HG02588 (cell line): ENCODE measurements around the gene SKAP2.

Experiments
- ATAC-seq: cut with Tn5 transposase; IDR thresholded peaks from one replicate; pipeline ENCODE4 v1.9.1; 2021; ENCODE audit warnings: mild to moderate bottlenecking, moderate library complexity; ENCODE audit not compliant: unreplicated experiment

The SKAP2 gene

DNA sequence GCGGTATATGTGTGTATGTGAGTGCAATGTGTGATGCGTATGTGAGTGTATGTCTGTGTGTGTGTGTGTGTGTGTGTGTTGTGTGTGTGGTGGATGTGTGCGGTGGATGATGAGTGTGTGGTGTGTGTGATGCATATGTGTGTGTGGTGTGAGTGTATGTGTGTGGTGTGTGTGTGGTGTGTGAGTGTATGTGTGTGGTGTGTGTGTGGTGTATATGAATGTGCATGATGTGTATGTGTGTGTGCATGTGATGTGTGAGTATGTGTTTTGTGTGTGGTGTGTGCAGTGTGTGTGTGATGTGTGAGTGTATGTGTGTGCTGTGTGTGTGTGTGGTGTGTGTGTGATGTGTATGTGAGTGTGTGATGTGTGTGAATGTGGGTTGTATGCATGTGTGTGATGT is 222.0 kb downstream of the SKAP2 start:
- no peak for ATAC-seq

DNA sequence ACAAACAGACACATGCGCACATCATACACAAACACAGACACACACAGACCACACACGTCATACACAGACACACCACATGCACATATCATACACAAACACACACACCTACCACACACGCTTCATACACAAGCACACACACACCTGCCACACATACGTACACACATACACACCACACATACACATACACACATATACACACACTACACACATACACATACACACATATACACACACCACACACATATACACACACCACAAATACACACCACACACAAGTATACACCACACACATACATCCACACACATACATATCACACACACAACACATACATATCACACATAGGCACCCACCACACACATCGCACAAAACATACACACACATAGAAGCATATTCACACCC is 224.7 kb downstream of the SKAP2 start:
- ATAC-seq, result no peak

- ATAC-seq, result no peak
These were observed 225.3 kb downstream of the SKAP2 start for GRCh38 chr7:26639111-26639510.

GRCh38 chr7:26638140-26638539 is 226.2 kb downstream of the SKAP2 start:
- no peak for ATAC-seq

GRCh38 chr7:26637610-26638009 is 226.8 kb downstream of the SKAP2 start:
- ATAC-seq, result no peak

GRCh38 chr7:26636808-26637207 is 227.6 kb downstream of the SKAP2 start:
- no peak for ATAC-seq

GRCh38 chr7:26633557-26633956 is 230.8 kb downstream of the SKAP2 start:
- ATAC-seq, result no peak

DNA sequence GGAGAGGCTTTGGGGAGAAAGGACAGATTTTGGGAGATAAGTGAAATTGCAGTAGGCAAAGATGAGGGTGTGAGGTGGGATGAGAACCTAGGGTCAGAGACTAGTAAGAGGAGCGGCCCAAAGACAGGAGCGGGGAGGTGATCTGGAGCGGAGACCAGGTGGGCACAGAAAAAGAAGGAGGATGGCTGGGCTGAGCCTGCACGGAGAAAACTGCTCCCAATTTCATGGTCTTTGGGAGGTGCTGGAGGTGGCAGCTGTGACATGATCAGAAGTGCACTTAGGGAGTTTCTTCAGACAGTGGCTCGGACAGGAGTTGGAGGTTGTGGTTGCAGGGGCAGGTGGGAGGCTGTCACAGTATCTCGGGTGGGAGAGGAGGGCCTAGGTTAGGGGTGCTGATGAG is 232.8 kb downstream of the SKAP2 start:
- ATAC-seq, result no peak

DNA sequence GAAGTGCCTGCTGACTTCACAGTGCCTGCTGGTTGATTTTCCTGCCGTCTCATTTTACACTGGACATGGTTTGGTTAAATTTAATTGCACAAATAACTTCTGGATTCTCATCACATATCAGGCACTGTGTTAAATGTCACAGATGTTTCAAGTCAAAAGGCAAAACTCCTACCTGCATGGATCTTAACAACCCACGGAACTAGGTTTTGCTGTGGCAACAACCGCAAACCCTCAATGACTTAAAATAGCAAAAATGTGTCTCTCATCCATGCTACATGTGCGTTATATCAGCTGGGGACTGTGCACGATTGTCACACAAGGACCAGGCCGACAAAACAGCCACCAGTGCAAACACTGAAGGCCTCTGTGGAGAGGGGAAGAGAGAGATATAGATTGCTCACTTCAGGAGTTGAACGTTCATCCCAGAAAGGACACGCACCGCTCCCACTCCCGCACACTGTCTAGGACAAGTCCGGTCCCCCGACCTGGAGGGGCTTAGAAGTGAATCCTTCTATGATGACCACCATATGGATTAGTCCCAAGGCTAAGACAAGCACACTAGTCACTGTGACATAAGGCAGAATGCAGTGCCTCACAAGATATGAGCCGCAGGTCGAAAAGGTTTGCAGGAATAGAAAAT is 233.3 kb downstream of the SKAP2 start:
- no peak for ATAC-seq

- no peak for ATAC-seq
These were observed 234.0 kb downstream of the SKAP2 start for GRCh38 chr7:26630361-26630760.

DNA sequence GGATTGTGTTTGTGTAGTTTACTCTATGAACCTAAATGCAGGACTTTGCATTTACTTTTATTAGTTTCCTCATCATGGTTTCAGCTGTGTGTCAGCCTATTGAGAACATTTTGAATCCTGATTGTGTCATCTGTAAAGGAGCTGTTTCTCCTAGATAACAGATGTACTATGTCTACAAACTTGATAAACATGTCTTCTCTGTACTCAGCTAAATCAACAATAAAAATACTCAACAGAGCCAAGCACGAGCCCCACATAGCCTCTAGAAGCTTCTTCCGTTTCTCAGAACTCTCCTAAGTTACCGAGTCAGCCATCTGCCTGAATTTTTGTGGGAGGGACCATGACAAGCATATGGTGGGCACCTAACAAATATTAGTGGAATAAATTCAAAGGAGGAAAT is 234.7 kb downstream of the SKAP2 start:
- ATAC-seq, result no peak

GRCh38 chr7:26627891-26628341 is 236.5 kb downstream of the SKAP2 start:
- ATAC-seq, result no peak

DNA sequence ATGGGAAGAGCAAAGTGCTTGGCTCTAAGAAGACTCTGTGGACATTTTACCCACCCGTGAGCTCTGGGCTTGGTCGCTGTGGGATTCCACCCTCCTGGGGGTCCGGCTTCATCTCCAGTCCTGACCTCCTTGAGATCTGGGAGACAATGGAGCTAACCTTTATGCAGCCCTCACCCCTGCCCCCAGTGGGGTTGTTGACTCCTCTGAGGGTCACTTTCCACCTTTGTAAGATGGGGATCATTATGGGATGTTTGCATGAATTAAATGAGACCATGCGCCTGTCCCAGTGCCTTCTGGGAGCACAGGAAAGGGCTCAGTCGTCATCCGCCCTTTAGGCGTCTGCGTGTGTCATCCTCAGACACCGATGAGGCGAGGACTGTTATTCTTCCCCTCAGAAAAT is 237.2 kb downstream of the SKAP2 start:
- ATAC-seq, result no peak

DNA sequence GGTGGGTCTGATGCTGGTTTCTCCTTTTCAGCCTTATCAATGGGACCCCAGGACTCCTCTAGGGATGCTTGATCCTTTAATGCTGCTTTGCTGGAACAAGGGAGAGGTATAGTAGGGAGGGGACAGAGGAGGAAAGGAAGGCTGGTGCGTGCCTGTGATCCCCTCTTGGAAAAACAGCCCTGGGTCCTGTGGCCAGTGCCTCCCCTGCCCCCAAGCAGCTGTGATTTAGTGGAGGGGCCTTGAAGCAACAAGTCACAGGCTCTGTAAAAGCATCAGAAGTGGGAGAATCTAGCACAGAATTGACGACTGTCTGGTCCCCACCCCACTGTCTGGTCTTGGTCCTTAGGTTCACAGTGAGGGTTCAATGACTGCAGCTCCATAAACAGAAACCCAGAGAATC is 237.7 kb downstream of the SKAP2 start:
- ATAC-seq, result no peak

DNA sequence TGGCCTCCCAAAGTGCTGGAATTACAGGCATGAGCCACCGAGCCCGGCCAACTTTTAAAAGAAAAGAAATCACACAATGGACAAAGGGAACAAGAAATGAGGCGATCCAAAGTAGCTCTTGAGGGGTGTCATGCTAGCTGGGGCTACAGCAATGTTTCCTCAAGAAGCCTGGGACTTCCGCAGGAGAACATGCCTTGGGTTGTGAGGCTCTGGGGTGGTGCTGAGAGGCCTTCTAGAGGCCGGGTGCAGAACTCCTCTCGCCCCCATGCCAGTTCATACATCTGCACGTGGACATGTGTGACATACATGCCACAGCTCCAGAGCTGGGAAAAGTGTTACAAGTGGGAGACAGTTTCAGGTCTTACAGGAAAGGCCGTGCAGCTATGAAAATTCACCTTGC is 238.2 kb downstream of the SKAP2 start:
- ATAC-seq, result no peak

DNA sequence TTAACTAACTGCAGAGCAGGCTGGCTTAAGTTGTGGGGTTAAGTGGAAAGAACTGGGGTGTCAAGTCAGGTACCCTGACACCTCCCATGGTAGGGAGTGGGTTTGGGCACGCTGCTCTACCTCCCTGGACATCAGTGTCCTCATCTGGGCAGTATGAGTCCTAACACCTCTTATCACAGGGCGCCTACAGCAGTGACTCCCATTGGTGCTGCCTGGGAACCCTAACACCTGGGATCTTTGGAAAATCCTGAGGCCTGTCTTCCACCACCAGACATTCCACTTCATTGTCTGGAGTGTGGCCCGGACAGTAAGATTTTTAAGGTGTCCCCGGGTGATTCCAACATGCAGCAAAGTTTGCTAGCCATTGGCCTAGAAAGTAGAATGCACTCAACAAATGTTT is 239.1 kb downstream of the SKAP2 start:
- no peak for ATAC-seq

GRCh38 chr7:26624839-26625238 is 239.6 kb downstream of the SKAP2 start:
- ATAC-seq, result no peak

- no peak for ATAC-seq
These were observed 240.0 kb downstream of the SKAP2 start for GRCh38 chr7:26624431-26624830.

- ATAC-seq, result no peak
These were observed 244.0 kb downstream of the SKAP2 start for GRCh38 chr7:26620352-26620751.

DNA sequence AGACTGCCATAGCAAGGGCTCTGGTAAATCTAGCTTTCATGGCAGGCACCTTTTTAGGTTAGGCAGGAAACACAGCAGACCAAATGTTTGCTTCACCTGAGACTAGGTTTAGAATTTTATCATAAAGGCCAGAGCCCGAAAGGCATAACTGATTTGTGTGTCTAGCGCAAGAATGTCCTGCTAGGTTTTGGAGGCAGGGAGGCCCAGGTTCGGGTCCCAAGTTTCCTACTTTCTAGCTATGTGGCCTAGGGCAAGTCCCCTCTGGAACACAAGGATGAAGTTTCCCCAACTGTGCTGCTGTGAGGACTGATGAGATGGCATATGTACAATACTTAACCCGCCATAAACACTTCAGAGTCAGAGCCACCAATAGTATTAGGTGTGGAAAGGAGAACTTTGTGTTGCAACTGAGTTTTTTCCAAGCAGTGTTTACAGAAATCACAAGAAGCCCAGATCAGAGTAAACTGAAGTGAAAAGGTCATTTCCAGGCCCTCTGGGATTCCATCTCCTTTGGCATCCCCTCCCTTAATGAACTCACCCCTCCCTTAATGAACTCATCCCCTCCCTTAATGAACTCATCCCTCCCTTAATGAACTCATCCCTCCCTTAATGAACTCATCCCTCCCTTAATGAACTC is 244.9 kb downstream of the SKAP2 start:
- ATAC-seq, result no peak

DNA sequence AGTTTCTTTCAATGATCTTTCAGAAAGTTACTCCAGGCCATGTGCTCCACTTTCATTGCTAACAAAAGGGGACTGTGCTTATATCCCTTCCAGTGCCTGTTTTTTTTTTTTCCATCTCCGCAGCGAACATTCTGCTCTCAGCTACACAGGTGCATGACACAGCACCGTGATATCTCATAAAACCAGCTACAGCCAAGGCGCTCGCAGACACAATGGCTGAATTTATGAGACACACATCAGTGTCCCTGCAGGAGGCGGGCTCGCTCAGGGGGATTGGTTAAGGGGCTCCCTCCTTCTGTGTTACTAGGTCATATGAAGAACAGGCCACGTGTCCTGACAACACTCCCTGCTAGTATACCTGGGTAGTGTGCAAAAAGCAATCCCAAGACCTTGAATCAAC is 245.5 kb downstream of the SKAP2 start:
- no peak for ATAC-seq

- ATAC-seq, result no peak
These were observed 245.9 kb downstream of the SKAP2 start for GRCh38 chr7:26618449-26618848.
